ENCODE data around the gene CABLES1. TPM values are rescaled to one million over a fixed set of nuclear protein-coding genes. Genes with fewer than 3 reads are reported as not detected.

The CABLES1 gene
- total RNA-seq, 1 donor from 2014 or later, result 12.7 TPM

DNA sequence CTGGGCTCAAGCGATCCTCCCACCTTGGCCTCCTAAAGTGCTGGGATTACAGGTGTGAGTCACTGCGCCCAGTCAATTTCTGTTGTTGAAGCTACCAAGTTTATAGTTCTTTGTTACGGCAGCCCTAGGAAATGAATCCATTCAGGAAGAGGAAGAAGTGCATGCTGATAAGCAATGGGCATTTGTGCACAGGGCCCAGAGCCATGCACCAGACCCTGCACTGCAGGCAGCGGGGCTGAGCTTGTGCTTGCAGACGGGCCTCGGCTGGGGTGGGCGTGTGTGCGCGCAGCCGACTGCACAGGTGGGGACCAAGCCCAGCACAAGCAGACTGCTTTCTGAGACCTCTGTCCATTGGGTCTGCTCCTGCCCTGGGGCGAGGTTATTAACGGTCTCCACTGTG is 144.6 kb downstream of the CABLES1 start:
- peaks cover 14% of the 10 kb centered on the region for H3K36me3 Mint-ChIP-seq
- no peak for DNase-seq (ENCODE audit: low spot score in 2 of 2, unreplicated experiment in 2 of 2)
- H3K4me3 Mint-ChIP-seq, result no peak overlapping the region
- H3K4me1 Mint-ChIP-seq, result peaks cover 9% of the 10 kb centered on the region
- TF ChIP-seq, protein P1, sequence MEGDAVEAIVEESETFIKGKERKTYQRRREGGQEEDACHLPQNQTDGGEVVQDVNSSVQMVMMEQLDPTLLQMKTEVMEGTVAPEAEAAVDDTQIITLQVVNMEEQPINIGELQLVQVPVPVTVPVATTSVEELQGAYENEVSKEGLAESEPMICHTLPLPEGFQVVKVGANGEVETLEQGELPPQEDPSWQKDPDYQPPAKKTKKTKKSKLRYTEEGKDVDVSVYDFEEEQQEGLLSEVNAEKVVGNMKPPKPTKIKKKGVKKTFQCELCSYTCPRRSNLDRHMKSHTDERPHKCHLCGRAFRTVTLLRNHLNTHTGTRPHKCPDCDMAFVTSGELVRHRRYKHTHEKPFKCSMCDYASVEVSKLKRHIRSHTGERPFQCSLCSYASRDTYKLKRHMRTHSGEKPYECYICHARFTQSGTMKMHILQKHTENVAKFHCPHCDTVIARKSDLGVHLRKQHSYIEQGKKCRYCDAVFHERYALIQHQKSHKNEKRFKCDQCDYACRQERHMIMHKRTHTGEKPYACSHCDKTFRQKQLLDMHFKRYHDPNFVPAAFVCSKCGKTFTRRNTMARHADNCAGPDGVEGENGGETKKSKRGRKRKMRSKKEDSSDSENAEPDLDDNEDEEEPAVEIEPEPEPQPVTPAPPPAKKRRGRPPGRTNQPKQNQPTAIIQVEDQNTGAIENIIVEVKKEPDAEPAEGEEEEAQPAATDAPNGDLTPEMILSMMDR (IDR thresholded peaks at IDR 0.05; ENCODE audit: unreplicated experiment), result no peak
- H3K9me3 Mint-ChIP-seq, result peaks cover 16% of the 10 kb centered on the region
- H3K27me3 Mint-ChIP-seq (ENCODE audit: low read depth), result no peaks in the 10 kb centered on the region
- no peak overlapping the region for H3K27ac Mint-ChIP-seq

DNA sequence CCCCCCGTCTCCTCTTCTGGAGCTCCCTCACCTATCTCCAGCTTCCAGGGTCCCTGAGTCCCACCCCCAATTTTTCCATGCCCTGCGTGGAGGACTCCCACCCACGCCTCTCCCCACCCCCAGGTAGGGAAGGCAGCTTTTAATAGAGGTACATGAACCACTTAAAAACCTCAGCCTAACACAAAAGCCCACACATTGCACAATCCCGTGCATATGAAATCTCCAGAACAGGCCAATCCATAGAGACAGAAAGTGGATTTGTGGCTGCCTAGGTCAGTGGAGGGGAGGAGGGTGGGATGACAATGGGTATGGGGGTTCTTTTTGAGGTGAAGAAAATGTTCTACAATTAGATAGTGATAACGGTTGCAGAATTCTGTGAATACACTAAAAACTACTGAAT is 145.6 kb downstream of the CABLES1 start:
- Mint-ChIP-seq H3K4me3 (no peak overlapping the region), H3K4me1 (peaks cover 9% of the 10 kb centered on the region), H3K27me3 (ENCODE audit: low read depth) (no peaks in the 10 kb centered on the region), H3K27ac (no peak overlapping the region), H3K9me3 (peaks cover 16% of the 10 kb centered on the region), H3K36me3 (peaks cover 14% of the 10 kb centered on the region)
- TF ChIP-seq, protein P1 (IDR thresholded peaks at IDR 0.05; ENCODE audit: unreplicated experiment), result no peak
- DNase-seq (ENCODE audit: low spot score in 2 of 2, unreplicated experiment in 2 of 2), result no peak

GRCh38 chr18:23281626-23282436 is 146.5 kb downstream of the CABLES1 start:
- Mint-ChIP-seq H3K27ac (peak overlapping the region; percentile 47), H3K9me3 (peaks cover 14% of the 10 kb centered on the region), H3K36me3 (peaks cover 12% of the 10 kb centered on the region), H3K4me1 (peaks cover 12% of the 10 kb centered on the region), H3K4me3 (no peak overlapping the region), H3K27me3 (ENCODE audit: low read depth) (no peaks in the 10 kb centered on the region)
- TF ChIP-seq, protein P1 (IDR thresholded peaks at IDR 0.05; ENCODE audit: unreplicated experiment), result no peak
- no peak for DNase-seq (ENCODE audit: low spot score in 2 of 2, unreplicated experiment in 2 of 2)

- H3K36me3 Mint-ChIP-seq, result peaks cover 7% of the 10 kb centered on the region
- H3K27me3 Mint-ChIP-seq (ENCODE audit: low read depth), result no peaks in the 10 kb centered on the region
- H3K9me3 Mint-ChIP-seq, result peaks cover 8% of the 10 kb centered on the region
- no peak overlapping the region for H3K4me3 Mint-ChIP-seq
- TF ChIP-seq, protein P1 (IDR thresholded peaks at IDR 0.05; ENCODE audit: unreplicated experiment), result no peak
- DNase-seq (ENCODE audit: low spot score in 2 of 2, unreplicated experiment in 2 of 2), result no peak
- peaks cover 14% of the 10 kb centered on the region for H3K4me1 Mint-ChIP-seq
- H3K27ac Mint-ChIP-seq, result no peak overlapping the region
These were observed 147.1 kb downstream of the CABLES1 start for GRCh38 chr18:23282437-23282781.

DNA sequence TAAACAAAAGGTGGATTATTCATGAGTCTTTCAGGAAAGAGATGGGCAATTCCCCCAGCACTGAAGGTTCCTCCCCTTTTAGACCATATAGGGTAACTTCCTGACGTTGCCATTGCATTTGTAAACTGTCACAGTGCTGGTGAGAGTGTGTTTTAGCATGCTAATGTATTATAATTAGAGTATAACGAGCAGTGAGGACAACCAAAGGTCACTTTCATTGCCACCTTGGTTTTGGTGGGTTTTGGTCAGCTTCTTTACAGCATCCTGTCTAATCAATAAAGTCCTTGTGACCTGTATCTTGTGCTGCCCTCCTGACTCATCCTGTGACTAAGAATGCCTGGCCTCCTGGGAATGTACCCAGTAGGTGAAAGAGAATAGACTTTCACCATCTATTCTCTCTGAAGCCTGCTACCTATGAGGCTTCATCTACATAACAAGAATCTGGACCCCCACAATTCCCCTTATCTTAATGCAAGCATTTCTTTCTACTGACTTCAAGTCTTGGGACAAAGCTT is 148.7 kb downstream of the CABLES1 start:
- H3K4me1 Mint-ChIP-seq, result peaks cover 16% of the 10 kb centered on the region
- no peak overlapping the region for H3K27ac Mint-ChIP-seq
- H3K4me3 Mint-ChIP-seq, result no peak overlapping the region

More for the DNA sequence above, 148.7 kb downstream of the CABLES1 start:
- Mint-ChIP-seq H3K9me3 (no peaks in the 10 kb centered on the region), H3K36me3 (no peaks in the 10 kb centered on the region), H3K27me3 (ENCODE audit: low read depth) (no peaks in the 10 kb centered on the region)
- TF ChIP-seq, protein P1 (IDR thresholded peaks at IDR 0.05; ENCODE audit: unreplicated experiment), result no peak
- DNase-seq (ENCODE audit: low spot score in 2 of 2, unreplicated experiment in 2 of 2), result no peak

Measured in mesothelial cell of epicardium (in vitro differentiated cells).